CD14-positive monocyte (primary cell): Measurements from ENCODE around the gene ADTRP. TPM values are rescaled to one million over a fixed set of nuclear protein-coding genes. Genes with fewer than 3 reads are reported as not detected.

Source experiments
- DNase-seq, 3 donors: peaks; one replicate each; pipeline ENCODE4 v3.0.0-alpha.2; 2011 to 2022
- H2AFZ ChIP-seq: 2 replicates; pipeline ENCODE4 v1.6.0; 2012; ENCODE audit warnings: mild to moderate bottlenecking, low read depth, low read length, inconsistent platforms; ENCODE audit not compliant: insufficient read depth, poor library complexity, severe bottlenecking
- H3K27ac ChIP-seq, 2 donors: 1 replicate in 1 of 2; 2 replicates in 1 of 2; pipeline ENCODE4 v1.5.1; 2012 to 2013; ENCODE audit warnings: low read length in 2 of 2, control low read depth in 1 of 2, inconsistent platforms in 1 of 2, low read depth in 1 of 2, mild to moderate bottlenecking in 1 of 2
- H3K27me3 ChIP-seq, 2 donors: one replicate each; pipeline versions ENCODE4 v1.6.0 to v1.6.1; 2011 to 2013; ENCODE audit warnings: low read length in 2 of 2; ENCODE audit not compliant: control insufficient read depth in 2 of 2, insufficient read depth in 2 of 2
- H3K36me3 ChIP-seq, 2 donors: replicated peaks in 1 of 2; 1 replicate in 1 of 2; 2 replicates in 1 of 2; pipeline versions ENCODE4 v1.5.1 to v1.6.1; 2012 to 2013; ENCODE audit warnings: low read length in 2 of 2, control low read depth in 1 of 2, inconsistent platforms in 1 of 2, mild to moderate bottlenecking in 1 of 2; ENCODE audit not compliant: insufficient read depth in 2 of 2, control insufficient read depth in 1 of 2
- H3K4me1 ChIP-seq, 2 donors: 1 replicate in 1 of 2; 2 replicates in 1 of 2; pipeline versions ENCODE4 v1.5.1 to v1.6.1; 2012 to 2013; ENCODE audit warnings: low read length in 2 of 2, control low read depth in 1 of 2, inconsistent platforms in 1 of 2, mild to moderate bottlenecking in 1 of 2, moderate library complexity in 1 of 2; ENCODE audit not compliant: insufficient read depth in 2 of 2, control insufficient read depth in 1 of 2
- H3K4me2 ChIP-seq: replicated peaks from 2 replicates; pipeline ENCODE3; 2012; ENCODE audit warnings: low read length, moderate library complexity, mild to moderate bottlenecking; ENCODE audit not compliant: poor library complexity, severe bottlenecking; ENCODE audit errors: extremely low read depth
- H3K4me3 ChIP-seq, 3 experiments: fragments of 200-600 bp in 1 of 3; sonication (generic) in 1 of 3; replicated peaks in 1 of 3; 1 replicate in 2 of 3; 2 replicates in 1 of 3; pipeline ENCODE4 v1.5.1; 2011 to 2013; ENCODE audit warnings: low read length in 3 of 3, mild to moderate bottlenecking in 3 of 3, control low read depth in 2 of 3, low read depth in 2 of 3, inconsistent platforms in 1 of 3, moderate library complexity in 1 of 3
- H3K79me2 ChIP-seq: 2 replicates; pipeline ENCODE4 v1.6.0; 2012; ENCODE audit warnings: mild to moderate bottlenecking, control low read depth, inconsistent platforms, low read length, moderate library complexity; ENCODE audit not compliant: insufficient read depth
- H3K9ac ChIP-seq: 2 replicates; pipeline ENCODE4 v1.6.0; 2017; ENCODE audit warnings: low read length, mild to moderate bottlenecking; ENCODE audit not compliant: insufficient read depth, poor library complexity, severe bottlenecking
- H3K9me3 ChIP-seq, 2 donors: replicated peaks in 1 of 2; 1 replicate in 1 of 2; 2 replicates in 1 of 2; pipeline versions ENCODE4 v1.5.1 to v1.6.1; 2012 to 2013; ENCODE audit warnings: low read length in 2 of 2, control low read depth in 1 of 2; ENCODE audit not compliant: control insufficient read depth in 1 of 2, insufficient read depth in 1 of 2
- H4K20me1 ChIP-seq: 2 replicates; pipeline ENCODE4 v1.6.0; 2012; ENCODE audit warnings: mild to moderate bottlenecking, low read length, control low read depth, moderate library complexity; ENCODE audit not compliant: insufficient read depth
- H3K27ac Mint-ChIP-seq, 7 donors: one replicate each; pipeline ENCODE4 v1.8.0; 2020; ENCODE audit warnings: mild to moderate bottlenecking in 7 of 7, mixed read lengths in 7 of 7, moderate library complexity in 6 of 7, inconsistent platforms in 2 of 7
- H3K27me3 Mint-ChIP-seq, 3 donors: one replicate each; pipeline ENCODE4 v1.8.0; 2021 to 2022; ENCODE audit warnings: low read depth in 3 of 3, mild to moderate bottlenecking in 3 of 3, mixed read lengths in 3 of 3, moderate library complexity in 3 of 3, inconsistent platforms in 1 of 3
- H3K36me3 Mint-ChIP-seq, 2 donors: one replicate each; pipeline ENCODE4 v1.8.0; 2020; ENCODE audit warnings: mixed read lengths in 2 of 2, inconsistent platforms in 1 of 2, mild to moderate bottlenecking in 1 of 2
- H3K4me1 Mint-ChIP-seq: one replicate; pipeline ENCODE4 v1.8.0; 2020; ENCODE audit warnings: mild to moderate bottlenecking, mixed read lengths
- H3K4me3 Mint-ChIP-seq, 2 donors: one replicate each; pipeline ENCODE4 v1.8.0; 2020; ENCODE audit warnings: mild to moderate bottlenecking in 2 of 2, mixed read lengths in 2 of 2, moderate library complexity in 1 of 2
- H3K9me3 Mint-ChIP-seq, 7 donors: one replicate each; pipeline ENCODE4 v1.8.0; 2020 to 2022; ENCODE audit warnings: mixed read lengths in 7 of 7, mild to moderate bottlenecking in 6 of 7, moderate library complexity in 6 of 7, inconsistent platforms in 2 of 7
- WGBS: methylation state at CpG from one replicate; pipeline ENCODE4 v1.1.5; 2013; ENCODE audit warnings: missing lambda C conversion rate; ENCODE audit not compliant: insufficient coverage; 5-methylcytosine and 5-hydroxymethylcytosine counted together
- intact Hi-C, 2 donors: fragments of 100-400 bp; cut with micrococcal nuclease; formaldehyde crosslinking; loops; one replicate each; pipeline versions ENCODE4 v1.15.0 to v1.15.1; 2023
- polyA plus RNA-seq, 3 donors: library from polyadenylated mRNA; depleted of rRNA in 1 of 3; unstranded in 2 of 3; stranded (reverse) in 1 of 3; fragments of 300-500 nt in 2 of 3; fragments of >200 nt in 1 of 3; fragmentation: Illumina TruSeq in 2 of 3; gene quantifications; 1 replicate in 2 of 3; 2 replicates in 1 of 3; pipeline ENCODE4 v1.2.3, GENCODE V29; 2012 to 2021
- TF ChIP-seq, protein P1 (sequence below): fragments of 200-600 bp; IDR thresholded peaks from one replicate; pipeline ENCODE4 v1.8.0; 2022; ENCODE audit warnings: antibody characterized with exemption, mild to moderate bottlenecking

Gene ADTRP
- polyA plus RNA-seq, 3 donors: 0.04 to 0.20 TPM; not detected in 1

DNA sequence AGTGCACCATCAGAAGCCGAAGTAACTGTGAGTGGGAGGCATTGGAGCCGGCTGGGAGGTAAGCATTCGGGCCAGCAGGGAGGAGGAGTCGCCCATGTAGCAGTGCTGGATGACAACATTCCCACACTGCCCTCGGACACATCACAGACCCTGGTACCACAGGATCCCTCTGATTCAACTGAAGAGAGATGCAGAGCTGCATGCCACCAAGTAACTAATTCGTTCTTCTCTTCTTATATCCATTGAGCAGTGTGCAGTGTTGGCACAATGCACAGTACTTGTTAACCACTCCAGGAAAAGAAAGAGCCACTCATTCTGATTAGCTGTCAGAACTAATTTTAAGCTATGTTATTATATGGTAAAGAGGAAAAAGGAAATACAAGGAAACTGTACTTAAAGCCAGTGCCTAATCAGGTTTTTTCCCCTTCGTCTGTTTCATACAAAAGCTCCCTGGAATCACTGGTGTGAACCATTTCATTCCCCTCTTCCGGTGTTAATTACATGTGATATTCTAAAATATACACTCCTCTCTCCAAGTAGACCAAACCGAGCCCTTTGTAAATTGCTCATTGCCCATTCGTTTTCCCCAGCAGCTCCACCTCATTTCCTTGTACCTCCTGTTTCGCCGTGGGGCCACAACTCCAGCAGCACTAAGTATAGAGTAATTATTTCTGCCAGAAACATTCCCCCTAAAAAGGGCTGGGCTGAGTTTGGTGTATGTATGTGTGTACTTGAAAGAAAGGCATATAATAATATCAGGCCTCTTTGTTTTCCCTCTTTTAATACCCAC, 32.4 kb upstream of the ADTRP start:
- Histone ChIP-seq H3K4me1 (no peaks in the 10 kb centered on the region), H3K4me3 (no peak overlapping the region), H3K36me3 (no peaks in the 10 kb centered on the region), H2AFZ (no peak overlapping the region), H3K9ac (no peak overlapping the region), H3K9me3 (no peaks in the 10 kb centered on the region), H3K27me3 (no peaks in the 10 kb centered on the region), H3K27ac (no peak overlapping the region), H3K4me2 (no peak overlapping the region), H4K20me1 (no peaks in the 10 kb centered on the region), H3K79me2 (no peaks in the 10 kb centered on the region)
- TF ChIP-seq, protein P1, sequence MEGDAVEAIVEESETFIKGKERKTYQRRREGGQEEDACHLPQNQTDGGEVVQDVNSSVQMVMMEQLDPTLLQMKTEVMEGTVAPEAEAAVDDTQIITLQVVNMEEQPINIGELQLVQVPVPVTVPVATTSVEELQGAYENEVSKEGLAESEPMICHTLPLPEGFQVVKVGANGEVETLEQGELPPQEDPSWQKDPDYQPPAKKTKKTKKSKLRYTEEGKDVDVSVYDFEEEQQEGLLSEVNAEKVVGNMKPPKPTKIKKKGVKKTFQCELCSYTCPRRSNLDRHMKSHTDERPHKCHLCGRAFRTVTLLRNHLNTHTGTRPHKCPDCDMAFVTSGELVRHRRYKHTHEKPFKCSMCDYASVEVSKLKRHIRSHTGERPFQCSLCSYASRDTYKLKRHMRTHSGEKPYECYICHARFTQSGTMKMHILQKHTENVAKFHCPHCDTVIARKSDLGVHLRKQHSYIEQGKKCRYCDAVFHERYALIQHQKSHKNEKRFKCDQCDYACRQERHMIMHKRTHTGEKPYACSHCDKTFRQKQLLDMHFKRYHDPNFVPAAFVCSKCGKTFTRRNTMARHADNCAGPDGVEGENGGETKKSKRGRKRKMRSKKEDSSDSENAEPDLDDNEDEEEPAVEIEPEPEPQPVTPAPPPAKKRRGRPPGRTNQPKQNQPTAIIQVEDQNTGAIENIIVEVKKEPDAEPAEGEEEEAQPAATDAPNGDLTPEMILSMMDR: no peak
- Mint-ChIP-seq H3K27me3 (peaks cover 0 to 2% (median 2%) of the 10 kb centered on the region in 3 donors), H3K27ac (peak overlapping the region in 1 of 7 donors; percentile 3), H3K36me3 (no peaks in the 10 kb centered on the region), H3K4me1 (no peaks in the 10 kb centered on the region), H3K4me3 (no peak overlapping the region), H3K9me3 (no peaks in the 10 kb centered on the region)
- DNase-seq: no peak
- 94% methylated on average over 5 of the region's 12 CpGs for WGBS
- intact Hi-C loops: no loop called here

DNA sequence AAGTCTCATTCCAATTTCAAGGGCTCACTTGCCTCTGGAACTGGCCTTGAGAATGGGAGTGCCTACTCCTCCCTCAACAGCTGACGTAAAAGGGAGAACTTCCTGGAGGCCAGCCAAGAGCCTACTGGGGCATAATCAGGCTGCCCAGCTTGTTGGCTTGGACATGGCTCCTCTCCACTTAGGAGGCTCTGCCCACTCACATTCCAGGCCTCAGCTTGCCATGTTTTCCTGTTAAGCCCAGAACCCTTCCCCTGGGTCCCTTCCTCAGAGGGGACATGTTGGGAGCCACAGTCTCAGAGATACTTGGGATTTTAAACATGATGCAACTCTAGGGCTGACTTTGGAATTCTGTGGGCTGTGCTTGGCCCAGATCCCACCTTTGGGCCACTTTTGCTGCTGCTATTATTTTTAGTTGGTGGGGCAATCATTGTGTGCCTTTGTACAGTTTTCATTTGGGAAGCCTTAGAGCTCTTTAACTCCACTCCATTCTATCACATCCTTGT, 31.5 kb upstream of the ADTRP start:
- no peak for DNase-seq
- Histone ChIP-seq H3K9me3 (no peaks in the 10 kb centered on the region), H3K9ac (no peak overlapping the region), H2AFZ (no peak overlapping the region), H3K4me3 (no peak overlapping the region), H3K79me2 (no peaks in the 10 kb centered on the region), H3K27me3 (no peaks in the 10 kb centered on the region), H4K20me1 (no peaks in the 10 kb centered on the region), H3K4me1 (no peaks in the 10 kb centered on the region), H3K27ac (no peak overlapping the region), H3K36me3 (no peaks in the 10 kb centered on the region), H3K4me2 (no peak overlapping the region)
- Mint-ChIP-seq H3K4me3 (no peak overlapping the region), H3K4me1 (no peaks in the 10 kb centered on the region), H3K9me3 (no peaks in the 10 kb centered on the region), H3K27me3 (peaks cover 0 to 5% (median 4%) of the 10 kb centered on the region in 3 donors), H3K27ac (peak overlapping the region in 1 of 7 donors; percentile 33), H3K36me3 (no peaks in the 10 kb centered on the region)
- TF ChIP-seq, protein P1: no peak
- WGBS: no CpG with 5 or more reads among the region's 1 CpG
- intact Hi-C loops: no loop called here
